PC-9 (cell line): Measurements from ENCODE around the gene TFAP2A. TPM values are rescaled to one million over a fixed set of nuclear protein-coding genes. Genes with fewer than 3 reads are reported as not detected.

Experiments used
- BruUV-seq: library from RNA; stranded (reverse); fragments of 400-500 nt; replicated peaks from 2 replicates; lab custom pipeline; 2021; lab: Mats Ljungman, UMichigan
- CTCF ChIA-PET: fragments of 300-600 bp; sonication (Branson Sonifier 250); formaldehyde crosslinking; loops from one replicate; lab custom pipeline; 2022; ENCODE audit warnings: antibody characterized with exemption; lab: Charles Lee
- POLR2A ChIA-PET: fragments of 300-600 bp; sonication (Branson Sonifier 250); formaldehyde crosslinking; loops from one replicate; lab custom pipeline; 2022; ENCODE audit warnings: antibody characterized with exemption; ENCODE audit not compliant: unreplicated experiment; lab: Charles Lee
- DNase-seq, 2 experiments: peaks; one replicate each; pipeline versions ENCODE4 v3.0.0 to v3.0.0-alpha.2; 2015 to 2022; ENCODE audit warnings: mixed read lengths in 1 of 2
- H2AFZ ChIP-seq: fragments of 200-600 bp; sonication (generic); 2 replicates; pipeline ENCODE4 v1.8.1; 2017; ENCODE audit warnings: antibody characterized with exemption
- H3F3A ChIP-seq: fragments of 200-600 bp; sonication (generic); 2 replicates; pipeline ENCODE4 v1.8.1; 2017; ENCODE audit warnings: antibody characterized with exemption, mild to moderate bottlenecking, low read depth; ENCODE audit not compliant: insufficient read depth
- H3K27ac ChIP-seq: fragments of 200-600 bp; sonication (generic); 2 replicates; pipeline ENCODE4 v1.6.1; 2016; ENCODE audit warnings: mixed run types
- H3K27me3 ChIP-seq: fragments of 200-600 bp; sonication (generic); 2 replicates; pipeline ENCODE4 v1.6.1; 2016; ENCODE audit warnings: low read depth, mixed run types; ENCODE audit not compliant: insufficient read depth
- H3K36me3 ChIP-seq: fragments of 200-600 bp; sonication (generic); 2 replicates; pipeline ENCODE4 v1.6.1; 2016; ENCODE audit warnings: low read depth, mixed run types
- H3K4me1 ChIP-seq: fragments of 200-600 bp; sonication (generic); replicated peaks from 2 replicates; pipeline ENCODE4 v1.6.1; 2016; ENCODE audit warnings: mixed run types; ENCODE audit not compliant: insufficient read depth
- H3K4me2 ChIP-seq: fragments of 200-600 bp; sonication (generic); 2 replicates; pipeline ENCODE4 v1.6.1; 2017; ENCODE audit warnings: mixed run types
- H3K4me3 ChIP-seq: fragments of 200-600 bp; sonication (generic); 2 replicates; pipeline ENCODE4 v1.6.1; 2016; ENCODE audit warnings: mixed run types
- H3K79me2 ChIP-seq: fragments of 200-600 bp; sonication (generic); 2 replicates; pipeline ENCODE4 v1.6.1; 2017; ENCODE audit warnings: low read depth, mixed run types
- H3K9me2 ChIP-seq: fragments of 200-600 bp; sonication (generic); 2 replicates; pipeline ENCODE4 v1.8.1; 2017; ENCODE audit warnings: mild to moderate bottlenecking; ENCODE audit not compliant: insufficient read depth
- H3K9me3 ChIP-seq: fragments of 200-600 bp; sonication (generic); 2 replicates; pipeline ENCODE4 v1.8.1; 2016; ENCODE audit warnings: low read depth; ENCODE audit not compliant: insufficient read depth
- H4K20me1 ChIP-seq: fragments of 200-600 bp; sonication (generic); 2 replicates; pipeline ENCODE4 v1.8.1; 2017; ENCODE audit not compliant: insufficient read depth
- EZH2 ChIP-seq: fragments of 200-600 bp; sonication (generic); IDR thresholded peaks from 2 replicates; pipeline ENCODE4 v1.8.0; 2017; ENCODE audit warnings: antibody characterized with exemption, low read depth
- intact Hi-C: fragments of 100-400 bp; cut with micrococcal nuclease; formaldehyde crosslinking; loops from one replicate; pipeline ENCODE4 v1.10.0; 2022; ENCODE audit not compliant: unreplicated experiment
- total RNA-seq: library from RNA; stranded (reverse); gene quantifications from 2 replicates; pipeline ENCODE4 v1.2.3, GENCODE V29; 2021
- TF ChIP-seq, protein P1 (sequence below): fragments of 200-600 bp; sonication (generic); conservative IDR thresholded peaks from 2 replicates; pipeline ENCODE4 v1.6.1; 2017; ENCODE audit warnings: mixed run types, antibody characterized with exemption, mild to moderate bottlenecking, moderate library complexity

TFAP2A gene
- total RNA-seq, 1 experiment from 2014 or later, result 43.8 TPM

DNA sequence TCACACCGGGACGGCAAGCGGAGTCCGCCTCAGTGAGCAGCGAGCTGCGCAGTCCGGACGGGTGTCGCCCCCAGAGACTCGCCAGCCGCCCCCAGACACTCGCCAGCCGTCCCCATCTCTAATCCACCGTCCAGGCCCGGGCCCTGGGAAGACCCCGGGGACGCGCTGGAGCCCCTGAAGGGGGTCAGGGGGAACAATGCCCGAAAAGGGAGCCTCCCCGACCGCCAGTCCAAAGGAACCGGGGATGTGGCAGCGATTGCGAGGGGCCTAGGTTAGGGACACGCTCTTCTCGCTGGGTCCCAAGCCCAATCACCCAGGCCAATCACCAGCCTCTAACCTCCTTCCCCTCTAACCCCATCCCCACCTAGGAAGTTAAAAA, 33.1 kb downstream of the TFAP2A start:
- CTCF ChIA-PET, result interaction anchor here (0.6 kb wide), 1 partner anchor 148 kb away, joined by 4 read pairs; no protein-coding TSS in a partner anchor

DNA sequence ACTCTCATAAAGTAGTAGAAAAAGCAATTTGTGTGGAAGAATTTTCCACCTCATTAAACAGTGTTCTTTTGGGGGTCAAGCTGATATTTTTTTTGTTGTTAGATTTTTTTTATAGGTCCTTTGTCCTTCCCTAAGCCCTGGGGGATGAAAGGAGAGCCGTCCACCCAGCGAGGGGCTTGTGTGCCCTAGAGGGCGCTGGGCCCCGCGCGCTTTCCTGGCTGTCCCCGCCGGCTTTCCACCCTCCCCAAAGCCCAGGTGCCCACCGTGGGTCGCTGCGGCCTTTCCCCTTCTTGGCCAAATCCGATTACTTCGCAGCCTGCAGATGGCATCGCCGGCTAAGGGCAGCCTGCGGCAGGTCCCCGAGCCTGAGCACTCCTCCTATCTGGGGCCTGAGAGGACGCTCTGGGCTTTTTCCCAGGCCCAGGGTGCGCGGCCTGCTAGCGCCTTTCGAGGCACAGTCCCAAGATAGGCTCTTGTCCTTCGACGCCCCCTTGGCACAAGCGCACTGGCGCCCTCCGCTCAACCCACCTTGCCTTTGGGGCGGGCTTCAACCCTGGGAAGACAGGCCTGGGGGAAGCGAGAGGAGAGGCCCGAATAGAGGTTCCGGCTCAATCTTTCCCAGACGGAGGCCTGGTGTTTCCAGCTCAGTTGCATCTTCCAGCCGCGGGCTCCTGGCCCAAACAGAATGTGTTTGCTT, 33.6 kb downstream of the TFAP2A start:
- POLR2A ChIA-PET, result no interaction called here
- intact Hi-C loops, result no loop called here
- Histone ChIP-seq H3K9me3 (no peaks in the 10 kb centered on the region), H3K4me2 (no peak overlapping the region), H3K4me1 (0 out of 2 replicates have a peak, but pooled peaks cover 5% of the 10 kb centered on the region), H3K9me2 (no peaks in the 10 kb centered on the region), H3K79me2 (no peaks in the 10 kb centered on the region), H3K4me3 (no peak overlapping the region), H3K27me3 (no peaks in the 10 kb centered on the region), H2AFZ (no peak overlapping the region), H3K27ac (no peak overlapping the region), H3K36me3 (no peaks in the 10 kb centered on the region), H3F3A (no peaks in the 10 kb centered on the region), H4K20me1 (no peaks in the 10 kb centered on the region)
- TF ChIP-seq, protein P1, sequence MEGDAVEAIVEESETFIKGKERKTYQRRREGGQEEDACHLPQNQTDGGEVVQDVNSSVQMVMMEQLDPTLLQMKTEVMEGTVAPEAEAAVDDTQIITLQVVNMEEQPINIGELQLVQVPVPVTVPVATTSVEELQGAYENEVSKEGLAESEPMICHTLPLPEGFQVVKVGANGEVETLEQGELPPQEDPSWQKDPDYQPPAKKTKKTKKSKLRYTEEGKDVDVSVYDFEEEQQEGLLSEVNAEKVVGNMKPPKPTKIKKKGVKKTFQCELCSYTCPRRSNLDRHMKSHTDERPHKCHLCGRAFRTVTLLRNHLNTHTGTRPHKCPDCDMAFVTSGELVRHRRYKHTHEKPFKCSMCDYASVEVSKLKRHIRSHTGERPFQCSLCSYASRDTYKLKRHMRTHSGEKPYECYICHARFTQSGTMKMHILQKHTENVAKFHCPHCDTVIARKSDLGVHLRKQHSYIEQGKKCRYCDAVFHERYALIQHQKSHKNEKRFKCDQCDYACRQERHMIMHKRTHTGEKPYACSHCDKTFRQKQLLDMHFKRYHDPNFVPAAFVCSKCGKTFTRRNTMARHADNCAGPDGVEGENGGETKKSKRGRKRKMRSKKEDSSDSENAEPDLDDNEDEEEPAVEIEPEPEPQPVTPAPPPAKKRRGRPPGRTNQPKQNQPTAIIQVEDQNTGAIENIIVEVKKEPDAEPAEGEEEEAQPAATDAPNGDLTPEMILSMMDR, result no peak
- no peak for TF ChIP-seq EZH2
- no TSS peak for BruUV-seq
- CTCF ChIA-PET, result no interaction called here
- DNase-seq, result no peak

More for the DNA sequence above, 33.1 kb downstream of the TFAP2A start:
- no peaks in the 10 kb centered on the region for H3K9me3 ChIP-seq
- no TSS peak for BruUV-seq
- intact Hi-C loops, result no loop called here
- H3K4me1 ChIP-seq, result 0 out of 2 replicates have a peak, but pooled peaks cover 5% of the 10 kb centered on the region
- H3K79me2 ChIP-seq, result no peaks in the 10 kb centered on the region
- no peaks in the 10 kb centered on the region for H4K20me1 ChIP-seq
- no peak overlapping the region for H2AFZ ChIP-seq
- no peaks in the 10 kb centered on the region for H3F3A ChIP-seq
- no peak for DNase-seq
- no peak for TF ChIP-seq EZH2
- TF ChIP-seq, protein P1, result no peak
- H3K4me2 ChIP-seq, result no peak overlapping the region
- H3K36me3 ChIP-seq, result no peaks in the 10 kb centered on the region
- H3K4me3 ChIP-seq, result no peak overlapping the region
- H3K9me2 ChIP-seq, result no peaks in the 10 kb centered on the region
- no peaks in the 10 kb centered on the region for H3K27me3 ChIP-seq
- POLR2A ChIA-PET, result no interaction called here
- H3K27ac ChIP-seq, result no peak overlapping the region

DNA sequence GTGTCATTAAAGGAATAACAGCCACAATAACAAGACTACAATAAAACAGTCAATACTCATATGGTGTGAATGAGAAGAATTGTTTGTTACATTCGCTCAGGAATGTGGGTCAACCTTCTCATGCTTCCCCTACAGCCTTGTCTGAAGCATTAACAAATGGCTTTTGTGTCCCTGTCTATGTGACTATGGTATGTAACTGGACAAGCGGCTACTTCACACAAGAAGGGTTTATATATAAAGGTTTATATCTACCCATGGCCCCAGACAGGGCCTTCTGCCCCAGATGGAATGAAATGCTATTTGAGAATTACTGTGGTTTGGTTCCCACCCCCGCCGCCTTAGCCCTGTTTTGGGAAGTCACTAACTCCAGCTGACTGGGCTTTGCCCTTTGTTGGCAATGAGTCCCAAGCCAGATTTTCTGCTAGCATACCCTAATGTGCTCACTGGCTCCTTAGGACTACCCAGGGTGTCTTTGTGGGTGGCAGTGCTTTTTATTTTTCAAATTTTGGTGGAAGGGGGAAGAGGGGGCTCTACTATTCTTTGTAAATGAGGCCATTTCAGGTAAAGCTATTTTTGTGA, 39.4 kb downstream of the TFAP2A start:
- H3K9me2 ChIP-seq, result no peaks in the 10 kb centered on the region
- H4K20me1 ChIP-seq, result no peaks in the 10 kb centered on the region
- H3F3A ChIP-seq, result no peaks in the 10 kb centered on the region
- no peak overlapping the region for H3K27ac ChIP-seq
- no peak overlapping the region for H2AFZ ChIP-seq
- peaks cover 9% of the 10 kb centered on the region for H3K4me1 ChIP-seq
- CTCF ChIA-PET, result no interaction called here
- intact Hi-C loops, result no loop called here
- H3K79me2 ChIP-seq, result no peaks in the 10 kb centered on the region
- POLR2A ChIA-PET, result no interaction called here
- DNase-seq, result no peak
- H3K4me3 ChIP-seq, result no peak overlapping the region
- TF ChIP-seq, protein P1, result no peak
- TF ChIP-seq EZH2, result no peak
- BruUV-seq, result no TSS peak
- H3K9me3 ChIP-seq, result no peaks in the 10 kb centered on the region
- H3K27me3 ChIP-seq, result no peaks in the 10 kb centered on the region
- no peak overlapping the region for H3K4me2 ChIP-seq
- H3K36me3 ChIP-seq, result no peaks in the 10 kb centered on the region
